G401.6 (cell line): ENCODE measurements around the gene RFX3.

Source experiments
- FAIRE-seq: peaks from 2 replicates; lab custom pipeline; 2012; peaks lifted over from hg19 to GRCh38; lab: Jason Lieb, UNC

Gene RFX3

DNA sequence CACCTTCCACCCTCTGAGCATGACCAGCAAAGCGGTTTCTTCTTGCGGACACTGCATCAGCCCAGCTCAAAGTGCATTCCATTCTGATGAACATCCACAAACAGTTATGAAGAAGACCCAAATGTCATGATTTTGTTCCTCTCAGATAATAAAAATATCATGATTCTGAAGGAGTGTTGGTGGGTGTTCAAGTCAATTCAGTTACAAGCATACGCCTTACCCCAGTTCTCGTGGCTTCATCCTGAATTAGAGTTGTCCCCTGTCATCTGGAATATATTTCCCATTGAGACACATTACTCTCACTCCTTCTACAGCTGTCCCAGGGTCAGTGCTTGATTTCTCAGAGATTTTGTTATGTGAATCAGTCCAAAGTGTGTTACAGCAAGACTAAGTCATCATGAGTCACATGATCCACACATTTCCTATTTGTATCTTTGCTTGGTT, 325.4 kb downstream of the RFX3 start:
- no peak for FAIRE-seq

DNA sequence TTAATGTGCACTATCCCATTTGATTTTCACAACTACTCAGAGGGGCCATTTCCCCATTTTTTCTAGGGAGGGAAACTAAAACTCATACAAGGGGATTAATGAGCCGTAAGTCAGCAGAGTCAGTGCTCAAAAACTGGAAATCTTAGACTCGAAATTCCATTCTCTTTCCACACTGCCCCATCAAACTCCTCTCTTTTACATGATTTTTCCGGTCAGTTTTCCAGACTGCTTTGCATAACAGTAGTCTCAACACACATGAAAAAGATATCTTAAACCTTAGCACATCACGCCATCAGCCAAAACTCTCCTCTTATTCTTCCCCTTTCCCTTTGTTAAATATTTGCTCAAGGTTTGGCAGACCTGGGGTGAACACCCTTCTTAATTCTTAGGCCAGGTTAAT, 332.0 kb downstream of the RFX3 start:
- no peak for FAIRE-seq

GRCh38 chr9:3191715-3192114, 334.1 kb downstream of the RFX3 start:
- no peak for FAIRE-seq

DNA sequence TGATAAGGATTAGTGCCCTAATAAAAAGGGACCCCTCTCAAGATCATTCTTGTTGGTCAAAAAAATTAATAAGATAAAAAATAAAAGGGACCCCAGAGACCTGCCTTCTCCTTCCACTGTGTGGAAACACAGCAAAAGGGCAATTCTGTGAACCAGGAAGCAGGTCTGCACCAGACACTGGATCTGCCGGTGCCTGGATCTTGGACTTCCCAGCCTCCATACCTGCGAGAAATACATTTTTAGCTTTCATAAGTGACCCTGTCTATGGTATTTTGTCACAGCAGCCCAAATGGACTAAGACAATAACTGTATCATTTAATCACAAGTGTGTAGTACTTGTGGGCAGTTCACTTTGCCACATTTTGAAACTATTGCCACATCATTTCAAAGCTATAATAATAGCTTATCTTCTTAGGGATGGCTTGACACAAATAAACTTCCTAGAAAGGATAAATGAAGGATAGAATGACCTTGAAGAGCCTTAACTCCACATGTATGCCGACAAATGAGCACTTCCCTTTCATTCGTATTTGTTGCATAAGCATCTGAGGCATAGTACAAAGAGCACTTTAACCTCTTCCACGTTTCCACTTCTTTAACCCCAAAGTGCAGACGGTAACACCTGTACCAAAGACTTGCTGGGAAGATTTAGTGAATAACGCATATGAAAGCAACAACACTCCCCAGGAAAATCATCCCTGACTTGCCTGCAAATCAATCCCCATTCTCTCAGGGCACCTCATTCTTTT, 336.5 kb downstream of the RFX3 start:
- FAIRE-seq: no peak

DNA sequence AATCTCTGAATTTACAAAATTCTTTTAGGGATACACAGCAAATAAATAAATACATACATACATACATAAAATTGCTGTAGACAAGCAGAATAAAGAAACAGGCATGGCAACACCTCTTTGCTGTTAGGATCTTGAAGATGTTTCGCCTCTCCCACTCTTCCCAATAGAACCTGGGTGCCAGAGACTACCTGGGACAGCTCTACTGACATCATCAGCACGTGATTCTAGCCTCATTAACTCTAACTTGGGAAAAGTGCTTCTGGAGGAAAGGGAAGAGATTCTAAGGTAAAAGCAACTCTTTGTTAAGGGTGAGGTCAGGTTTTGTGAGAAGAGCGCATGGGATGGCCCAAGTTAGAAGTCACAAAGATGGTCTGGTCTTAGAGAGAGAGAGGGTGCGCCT, 339.1 kb downstream of the RFX3 start:
- no peak for FAIRE-seq

DNA sequence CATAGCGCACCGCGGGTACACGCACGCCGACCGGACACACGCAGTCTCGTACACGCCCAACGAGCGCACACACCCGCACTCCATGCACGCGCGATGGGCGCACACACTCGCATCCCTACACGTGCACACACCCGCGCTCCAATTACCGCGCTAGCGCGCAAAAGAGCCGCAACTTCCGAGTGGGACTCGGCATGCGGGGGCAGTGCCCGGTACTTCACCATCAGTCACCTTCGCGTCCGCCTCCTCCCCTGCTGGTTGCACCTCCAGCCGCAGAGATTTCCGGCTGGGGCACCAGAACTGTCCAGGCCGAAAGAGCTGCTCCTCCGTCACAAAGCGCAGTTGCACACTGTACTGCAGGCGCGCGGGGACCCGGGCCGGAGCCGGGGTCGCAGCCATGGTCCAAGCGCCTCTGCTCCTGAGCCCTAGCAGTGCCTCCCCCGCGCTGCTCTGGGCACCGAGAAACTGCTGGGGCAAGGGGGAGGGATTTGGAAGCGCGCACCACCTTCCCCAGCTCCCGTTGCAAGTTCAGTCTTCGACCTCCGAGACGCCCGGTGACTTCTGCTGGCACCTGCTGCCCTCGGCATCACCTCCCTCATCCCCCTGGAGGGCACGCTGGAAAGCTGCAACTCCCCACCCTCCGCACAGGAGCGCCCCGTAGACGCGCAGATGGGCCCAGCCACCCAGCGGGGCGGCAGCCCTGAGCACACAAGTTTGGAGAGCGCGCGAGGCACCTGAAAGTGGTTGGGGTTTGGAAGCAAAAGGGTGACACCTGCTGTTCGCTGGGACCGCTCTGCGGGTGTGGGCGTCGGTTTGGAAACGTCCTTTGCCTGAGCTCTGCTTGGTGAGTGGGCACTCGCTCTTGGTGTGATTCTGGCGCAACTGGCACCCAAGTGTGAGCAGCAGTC, 344.5 kb downstream of the RFX3 start:
- no peak for FAIRE-seq

DNA sequence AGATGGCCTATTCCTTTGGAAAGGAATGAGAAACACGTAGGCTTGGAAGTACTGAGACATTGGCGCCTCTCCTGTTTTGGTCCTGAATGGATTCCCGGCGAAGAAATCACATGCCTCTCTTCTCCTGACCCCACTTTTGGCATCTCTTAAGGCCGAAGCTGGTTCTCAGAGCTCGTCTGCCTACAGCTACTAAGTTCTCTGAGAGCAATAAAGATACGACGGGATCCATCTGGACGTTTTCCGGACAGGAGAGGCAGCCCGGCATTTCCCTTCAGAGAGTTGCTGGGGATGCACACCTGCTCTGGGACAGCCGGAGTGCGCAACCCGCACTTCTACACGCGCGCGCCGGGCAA, 345.1 kb downstream of the RFX3 start:
- FAIRE-seq: no peak

DNA sequence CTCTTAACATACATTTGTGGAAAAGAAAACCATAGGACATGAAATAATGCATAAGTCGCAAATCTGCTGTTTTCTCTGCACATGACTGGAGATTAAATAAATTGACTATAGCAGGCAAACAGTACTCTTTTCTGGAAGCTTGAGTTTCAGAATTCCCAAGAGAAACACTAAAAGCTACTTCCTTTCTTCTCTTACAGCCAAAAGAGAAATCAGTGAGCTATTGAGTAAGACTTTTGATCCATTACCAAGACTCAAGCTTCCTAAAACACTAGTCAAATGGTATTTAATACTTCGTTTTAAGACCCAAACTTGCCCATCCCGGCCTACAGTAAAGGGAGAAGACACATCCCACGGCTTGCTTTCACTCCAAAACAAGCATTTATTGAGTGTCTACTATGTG, 346.1 kb downstream of the RFX3 start:
- FAIRE-seq: no peak

DNA sequence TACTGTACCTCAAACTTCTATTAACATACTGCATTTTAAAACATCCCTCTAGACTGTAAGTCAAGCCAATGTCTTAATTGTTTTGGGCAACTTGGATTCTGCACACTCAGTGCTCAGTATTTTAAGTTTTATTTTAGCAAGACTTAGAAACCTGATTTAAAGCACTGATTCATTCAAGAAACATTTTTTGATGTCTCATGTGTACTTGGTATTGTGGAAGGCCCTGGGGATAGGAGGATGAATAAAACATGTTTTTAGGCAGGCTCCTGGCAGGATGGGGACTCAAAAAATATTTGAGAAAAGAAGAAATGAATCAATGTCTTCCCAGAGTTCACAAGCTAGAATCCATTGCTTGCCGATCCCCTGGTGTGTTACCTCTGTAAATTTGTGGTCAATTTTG, 347.9 kb downstream of the RFX3 start:
- FAIRE-seq: no peak

DNA sequence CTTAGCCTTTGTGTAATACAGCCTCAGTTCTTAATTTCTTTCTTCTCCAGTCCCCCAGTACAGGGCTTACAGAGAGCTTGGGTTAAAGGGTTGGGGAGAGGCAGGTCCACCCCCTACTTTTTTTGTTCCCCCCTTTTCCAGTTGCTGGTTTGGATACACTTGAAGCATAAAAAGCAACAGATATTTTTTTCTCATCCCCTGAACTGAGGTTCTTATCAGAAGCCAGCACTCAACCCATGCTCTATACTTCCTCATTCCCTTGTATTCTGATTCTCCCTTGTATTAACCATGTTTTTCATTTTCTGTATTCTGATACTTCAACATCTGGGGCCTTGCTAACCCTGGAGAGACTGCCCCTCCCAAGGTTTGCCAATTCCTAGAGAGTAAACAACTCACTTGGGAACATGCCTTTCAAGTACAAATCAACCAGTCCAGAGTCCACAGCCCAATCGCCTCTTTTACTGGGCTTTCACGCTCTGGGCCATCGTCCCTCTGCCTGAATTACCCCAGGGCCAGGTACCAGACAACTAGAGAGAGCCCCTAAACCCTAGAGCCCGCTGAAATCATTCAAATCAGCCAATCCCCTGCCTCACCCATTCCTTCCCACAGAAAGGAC, 348.5 kb downstream of the RFX3 start:
- FAIRE-seq: no peak

GRCh38 chr9:3173374-3173773, 352.4 kb downstream of the RFX3 start:
- no peak for FAIRE-seq

DNA sequence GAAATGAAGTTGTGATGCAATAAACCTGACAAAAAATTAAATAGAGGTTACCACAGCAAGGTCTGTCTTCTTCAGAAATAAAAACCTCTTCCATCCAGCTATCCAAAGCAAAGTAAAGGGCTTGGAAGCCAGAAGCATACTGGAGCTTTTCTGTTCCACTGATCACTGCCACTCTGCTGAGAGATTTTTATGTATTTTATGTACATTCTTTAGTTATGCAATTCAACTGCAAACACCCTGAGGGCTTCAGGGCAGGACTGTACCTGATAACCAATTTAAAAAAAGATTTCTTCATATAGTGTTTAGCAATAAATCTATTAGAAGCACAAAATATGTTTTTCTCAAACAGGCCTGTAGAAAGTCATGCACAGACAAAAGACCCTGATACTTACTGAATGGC, 355.0 kb downstream of the RFX3 start:
- FAIRE-seq: no peak
